ENCODE measurements around the gene ZNF568.

Gene ZNF568

GRCh38 chr19:36997152-36997842, 81.2 kb downstream of the ZNF568 start:
- no peak for TF ChIP-seq CTCF (conservative IDR thresholded peaks at IDR 0.05; ENCODE audit: control insufficient read depth, insufficient read depth, low read depth, low read length)
- H3K4me3 ChIP-seq (ENCODE audit: control insufficient read depth, low read depth, low read length): no peak overlapping the region
- no peak for DNase-seq (ENCODE audit: low read depth)

GRCh38 chr19:36997843-36998235, 81.7 kb downstream of the ZNF568 start:
- TF ChIP-seq CTCF (conservative IDR thresholded peaks at IDR 0.05; ENCODE audit: control insufficient read depth, insufficient read depth, low read depth, low read length): no peak
- DNase-seq (ENCODE audit: low read depth): no peak
- no peak overlapping the region for H3K4me3 ChIP-seq (ENCODE audit: control insufficient read depth, low read depth, low read length)

- no peak for DNase-seq (ENCODE audit: low read depth)
- H3K4me3 ChIP-seq (ENCODE audit: control insufficient read depth, low read depth, low read length): no peak overlapping the region
- no peak for TF ChIP-seq CTCF (conservative IDR thresholded peaks at IDR 0.05; ENCODE audit: control insufficient read depth, insufficient read depth, low read depth, low read length)
These were observed 83.2 kb downstream of the ZNF568 start for GRCh38 chr19:36999313-36999712.

GRCh38 chr19:37007587-37008220, 91.6 kb downstream of the ZNF568 start:
- no peak for TF ChIP-seq CTCF (conservative IDR thresholded peaks at IDR 0.05; ENCODE audit: control insufficient read depth, insufficient read depth, low read depth, low read length)
- DNase-seq (ENCODE audit: low read depth): peak; percentile 67
- peak overlapping the region; percentile 38 for H3K4me3 ChIP-seq (ENCODE audit: control insufficient read depth, low read depth, low read length)

GRCh38 chr19:37009871-37010270, 93.7 kb downstream of the ZNF568 start:
- no peak for TF ChIP-seq CTCF (conservative IDR thresholded peaks at IDR 0.05; ENCODE audit: control insufficient read depth, insufficient read depth, low read depth, low read length)
- no peak for DNase-seq (ENCODE audit: low read depth)
- no peak overlapping the region for H3K4me3 ChIP-seq (ENCODE audit: control insufficient read depth, low read depth, low read length)

- H3K4me3 ChIP-seq (ENCODE audit: control insufficient read depth, low read depth, low read length): no peak overlapping the region
- no peak for TF ChIP-seq CTCF (conservative IDR thresholded peaks at IDR 0.05; ENCODE audit: control insufficient read depth, insufficient read depth, low read depth, low read length)
- no peak for DNase-seq (ENCODE audit: low read depth)
These were observed 96.1 kb downstream of the ZNF568 start for GRCh38 chr19:37012093-37012745.

Measured in fibroblast of mammary gland (primary cell).